GM23338 (cell line): ENCODE measurements around the gene MFF.

Experiments
- EZH2 ChIP-seq: fragments of 200-600 bp; sonication (generic); IDR thresholded peaks from one replicate; pipeline ENCODE4 v1.8.0; 2017; ENCODE audit warnings: antibody characterized with exemption, mild to moderate bottlenecking, low read depth; ENCODE audit not compliant: unreplicated experiment
- POLR2AphosphoS5 ChIP-seq: IDR thresholded peaks from 2 replicates; pipeline ENCODE4 v1.6.1; 2016; ENCODE audit warnings: antibody characterized with exemption, low read depth
- REST ChIP-seq: IDR thresholded peaks from one replicate; pipeline ENCODE4 v1.6.1; 2018; ENCODE audit warnings: antibody characterized with exemption; ENCODE audit not compliant: unreplicated experiment

- no peak for TF ChIP-seq EZH2
- no peak for TF ChIP-seq REST
- TF ChIP-seq POLR2AphosphoS5 = no peak
Observed at GRCh38 chr2:227386630-227387029, 61.6 kb downstream of the MFF start.
